Measurements from ENCODE around the gene ETNK2. TPM values are rescaled to one million over a fixed set of nuclear protein-coding genes. Genes with fewer than 3 reads are reported as not detected.

ETNK2 gene
- total RNA-seq, 2 donors from 2014 or later = 4.0 to 15.8 TPM

- no peak for DNase-seq
- TF ChIP-seq, protein P1, sequence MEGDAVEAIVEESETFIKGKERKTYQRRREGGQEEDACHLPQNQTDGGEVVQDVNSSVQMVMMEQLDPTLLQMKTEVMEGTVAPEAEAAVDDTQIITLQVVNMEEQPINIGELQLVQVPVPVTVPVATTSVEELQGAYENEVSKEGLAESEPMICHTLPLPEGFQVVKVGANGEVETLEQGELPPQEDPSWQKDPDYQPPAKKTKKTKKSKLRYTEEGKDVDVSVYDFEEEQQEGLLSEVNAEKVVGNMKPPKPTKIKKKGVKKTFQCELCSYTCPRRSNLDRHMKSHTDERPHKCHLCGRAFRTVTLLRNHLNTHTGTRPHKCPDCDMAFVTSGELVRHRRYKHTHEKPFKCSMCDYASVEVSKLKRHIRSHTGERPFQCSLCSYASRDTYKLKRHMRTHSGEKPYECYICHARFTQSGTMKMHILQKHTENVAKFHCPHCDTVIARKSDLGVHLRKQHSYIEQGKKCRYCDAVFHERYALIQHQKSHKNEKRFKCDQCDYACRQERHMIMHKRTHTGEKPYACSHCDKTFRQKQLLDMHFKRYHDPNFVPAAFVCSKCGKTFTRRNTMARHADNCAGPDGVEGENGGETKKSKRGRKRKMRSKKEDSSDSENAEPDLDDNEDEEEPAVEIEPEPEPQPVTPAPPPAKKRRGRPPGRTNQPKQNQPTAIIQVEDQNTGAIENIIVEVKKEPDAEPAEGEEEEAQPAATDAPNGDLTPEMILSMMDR (IDR thresholded peaks at IDR 0.05) = no peak
- TF ChIP-seq POLR2A (IDR thresholded peaks at IDR 0.05) = no peak
- H3K36me3 ChIP-seq (replicated peaks in 1 of 2; ENCODE audit: insufficient read depth in 1 of 2, low read depth in 2 of 2) = no peaks in the 10 kb centered on the region
- no peaks in the 10 kb centered on the region for H3K4me1 ChIP-seq
- ATAC-seq = no peak
- intact Hi-C loops (cut with DNase I) = no loop called here
- no peaks in the 10 kb centered on the region for H3K9me3 ChIP-seq
- no peak overlapping the region for H3K4me3 ChIP-seq
- H3K27me3 ChIP-seq = no peaks in the 10 kb centered on the region
- no peak overlapping the region for H3K27ac ChIP-seq
- WGBS, 2 donors = 71 to 88% methylated on average over 9 to 11 of the region's 11 CpGs
These were observed 37.3 kb upstream of the ETNK2 start for GRCh38 chr1:204188959-204189639.

DNA sequence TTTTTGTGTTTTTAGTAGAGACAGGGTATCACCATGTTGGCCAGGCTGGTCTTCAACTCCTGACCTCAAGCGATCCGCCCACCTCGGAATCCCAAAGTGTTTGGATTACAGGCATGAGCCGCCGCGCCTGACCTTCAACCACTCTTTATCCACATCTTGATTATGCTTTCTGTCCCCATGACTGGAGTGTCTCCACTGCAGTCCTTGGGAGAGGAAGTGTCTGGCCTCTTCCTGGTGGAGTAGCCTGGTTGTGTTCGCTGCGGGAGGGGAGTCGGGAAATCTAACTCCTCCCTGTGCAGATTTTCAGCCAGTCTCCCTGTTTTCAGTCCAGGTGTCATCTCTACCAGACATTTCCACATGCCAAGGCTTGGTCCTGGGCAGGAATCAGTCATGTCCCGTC is 34.8 kb upstream of the ETNK2 start:
- Histone ChIP-seq H3K4me1 (no peaks in the 10 kb centered on the region), H3K27ac (no peak overlapping the region), H3K27me3 (no peaks in the 10 kb centered on the region), H3K4me3 (no peak overlapping the region), H3K9me3 (no peaks in the 10 kb centered on the region), H3K36me3 (replicated peaks in 1 of 2; ENCODE audit: insufficient read depth in 1 of 2, low read depth in 2 of 2) (no peaks in the 10 kb centered on the region)
- no peak for TF ChIP-seq POLR2A (IDR thresholded peaks at IDR 0.05)
- TF ChIP-seq, protein P1 (IDR thresholded peaks at IDR 0.05) = no peak
- intact Hi-C loops (cut with DNase I) = no loop called here
- WGBS, 2 donors = 75 to 77% methylated on average over 10 of the region's 10 CpGs
- ATAC-seq (no peak), DNase-seq (no peak)

DNA sequence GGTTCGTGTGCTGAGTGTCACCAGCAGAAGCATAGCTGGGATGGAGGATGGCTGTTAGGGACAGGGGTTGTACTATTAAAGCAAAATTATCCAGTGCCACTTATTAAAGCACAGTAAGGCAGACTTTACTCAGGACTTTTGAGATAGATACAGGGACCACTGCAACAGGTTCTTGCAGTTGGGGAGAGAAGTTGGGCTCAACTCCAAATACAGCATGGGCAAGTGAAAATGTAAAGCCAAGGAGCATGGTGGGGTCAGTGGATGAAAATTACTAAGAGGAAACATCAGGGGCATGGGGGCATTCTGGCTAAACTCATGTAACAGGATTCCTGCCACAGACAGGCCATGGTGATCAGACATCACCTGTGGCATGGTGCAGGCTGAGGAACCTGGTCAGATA is 29.3 kb upstream of the ETNK2 start:
- Histone ChIP-seq H3K9me3 (no peaks in the 10 kb centered on the region), H3K4me1 (no peaks in the 10 kb centered on the region), H3K36me3 (replicated peaks in 1 of 2; ENCODE audit: insufficient read depth in 1 of 2, low read depth in 2 of 2) (no peaks in the 10 kb centered on the region), H3K27me3 (no peaks in the 10 kb centered on the region), H3K27ac (no peak overlapping the region), H3K4me3 (no peak overlapping the region)
- TF ChIP-seq, protein P1 (IDR thresholded peaks at IDR 0.05) = no peak
- TF ChIP-seq POLR2A (IDR thresholded peaks at IDR 0.05) = no peak
- no peak for ATAC-seq
- WGBS, 2 donors = 46 to 87% methylated on average over 1 of the region's 1 CpG
- intact Hi-C loops (cut with DNase I) = no loop called here
- no peak for DNase-seq

- Histone ChIP-seq H3K4me1 (no peaks in the 10 kb centered on the region), H3K9me3 (no peaks in the 10 kb centered on the region), H3K4me3 (no peak overlapping the region), H3K36me3 (replicated peaks in 1 of 2; ENCODE audit: insufficient read depth in 1 of 2, low read depth in 2 of 2) (no peaks in the 10 kb centered on the region), H3K27me3 (no peaks in the 10 kb centered on the region), H3K27ac (no peak overlapping the region)
- no peak for TF ChIP-seq POLR2A (IDR thresholded peaks at IDR 0.05)
- TF ChIP-seq, protein P1 (IDR thresholded peaks at IDR 0.05) = no peak
- WGBS, 2 donors = 60 to 64% methylated on average over 6 of the region's 6 CpGs
- intact Hi-C loops (cut with DNase I) = no loop called here
- DNase-seq (no peak), ATAC-seq (no peak)
These were observed 28.3 kb upstream of the ETNK2 start for GRCh38 chr1:204180133-204180532.

All from body of pancreas (tissue), 4 donors.